Fibroblast of villous mesenchyme (primary cell): ENCODE measurements around the gene IL13RA1. TPM values are rescaled to one million over a fixed set of nuclear protein-coding genes. Genes with fewer than 3 reads are reported as not detected.
"Not testable (repeated sequence)": the region's sequence is repeated elsewhere in the genome, so short reads cannot be mapped to it uniquely, and the experiment has no call there.

ENCODE experiments used
- DNase-seq: peaks from one replicate; pipeline ENCODE4 v3.0.0-alpha.2; 2010; ENCODE audit warnings: low read depth
- H3K4me3 ChIP-seq: 2 replicates; pipeline ENCODE4 v1.5.1; 2011; ENCODE audit warnings: low read depth, mild to moderate bottlenecking, low read length
- small RNA-seq: library from RNA; depleted of rRNA; stranded (forward); fragments of <200 nt; gene quantifications from one replicate; pipeline ENCODE3, GENCODE V24; 2012
- total RNA-seq: library from RNA; depleted of rRNA; stranded (reverse); fragments of >200 nt; gene quantifications from 2 replicates; pipeline ENCODE4 v1.2.3, GENCODE V29; 2012
- TF ChIP-seq, protein P1 (sequence below): IDR thresholded peaks from 2 replicates; pipeline ENCODE4 v1.5.1; 2012; ENCODE audit warnings: low read depth, mild to moderate bottlenecking, low read length; ENCODE audit not compliant: insufficient read depth

The IL13RA1 gene
- total RNA-seq, 1 donor, result 61.3 TPM

DNA sequence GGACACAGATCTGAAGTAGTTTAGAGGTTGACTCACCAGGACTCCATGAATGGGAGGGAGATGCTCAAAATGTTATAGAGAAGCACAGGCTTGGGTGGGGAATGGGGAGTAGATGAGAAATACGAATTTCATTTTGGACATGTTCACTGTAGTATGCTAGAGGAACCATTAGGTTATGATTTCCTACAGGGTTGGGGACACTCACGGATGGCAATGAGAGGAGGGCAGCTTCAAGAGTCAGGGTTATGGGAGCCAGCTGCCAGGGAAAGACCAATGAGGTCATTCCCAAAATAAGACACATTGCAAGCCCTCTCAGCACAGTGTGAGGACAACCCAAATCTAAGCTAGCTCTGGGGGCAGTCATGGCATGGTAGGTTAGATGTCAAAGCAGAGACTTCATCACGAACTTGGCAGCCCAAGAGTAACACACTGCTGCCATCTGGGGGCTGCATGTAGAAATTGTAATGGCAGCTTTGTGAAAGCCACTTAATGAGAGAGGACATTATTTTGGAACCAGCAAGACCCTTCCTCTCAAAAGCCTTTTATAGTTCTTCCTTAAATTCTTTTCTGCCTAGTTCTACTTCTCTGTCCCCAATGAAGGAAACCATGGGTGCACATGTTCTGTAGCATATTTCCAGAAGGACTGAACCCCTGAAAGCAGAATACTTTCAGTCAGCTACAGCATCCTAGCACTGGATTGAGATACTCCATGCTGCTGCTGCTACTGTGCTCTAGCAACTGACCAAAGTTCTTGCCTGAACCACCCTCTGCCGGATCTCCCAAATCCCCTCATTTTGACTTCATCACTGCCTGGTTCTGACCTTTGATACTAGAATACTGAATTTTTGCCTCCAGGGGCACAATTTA is 80.0 kb downstream of the IL13RA1 start:
- TF ChIP-seq, protein P1, sequence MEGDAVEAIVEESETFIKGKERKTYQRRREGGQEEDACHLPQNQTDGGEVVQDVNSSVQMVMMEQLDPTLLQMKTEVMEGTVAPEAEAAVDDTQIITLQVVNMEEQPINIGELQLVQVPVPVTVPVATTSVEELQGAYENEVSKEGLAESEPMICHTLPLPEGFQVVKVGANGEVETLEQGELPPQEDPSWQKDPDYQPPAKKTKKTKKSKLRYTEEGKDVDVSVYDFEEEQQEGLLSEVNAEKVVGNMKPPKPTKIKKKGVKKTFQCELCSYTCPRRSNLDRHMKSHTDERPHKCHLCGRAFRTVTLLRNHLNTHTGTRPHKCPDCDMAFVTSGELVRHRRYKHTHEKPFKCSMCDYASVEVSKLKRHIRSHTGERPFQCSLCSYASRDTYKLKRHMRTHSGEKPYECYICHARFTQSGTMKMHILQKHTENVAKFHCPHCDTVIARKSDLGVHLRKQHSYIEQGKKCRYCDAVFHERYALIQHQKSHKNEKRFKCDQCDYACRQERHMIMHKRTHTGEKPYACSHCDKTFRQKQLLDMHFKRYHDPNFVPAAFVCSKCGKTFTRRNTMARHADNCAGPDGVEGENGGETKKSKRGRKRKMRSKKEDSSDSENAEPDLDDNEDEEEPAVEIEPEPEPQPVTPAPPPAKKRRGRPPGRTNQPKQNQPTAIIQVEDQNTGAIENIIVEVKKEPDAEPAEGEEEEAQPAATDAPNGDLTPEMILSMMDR, result peak; percentile 64
- no peak overlapping the region for H3K4me3 ChIP-seq
- DNase-seq, result peak; percentile 48

DNA sequence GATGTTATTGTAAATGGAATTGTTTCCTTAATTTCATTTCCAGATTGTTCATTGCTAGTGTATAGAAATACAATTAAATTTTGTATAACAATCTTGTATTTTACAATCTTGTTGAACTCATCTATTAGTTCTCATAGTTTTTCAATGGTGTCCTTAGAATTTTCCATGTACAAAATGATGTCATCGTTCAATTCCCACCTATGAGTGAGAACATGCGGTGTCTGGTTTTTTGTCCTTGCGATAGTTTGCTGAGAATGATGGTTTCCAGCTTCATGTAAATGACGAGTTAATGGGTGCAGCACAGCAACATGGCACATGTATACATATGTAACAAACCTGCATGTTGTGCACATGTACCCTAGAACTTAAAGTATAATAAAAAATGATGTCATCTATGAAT is 89.9 kb downstream of the IL13RA1 start:
- not testable (repeated sequence) for H3K4me3 ChIP-seq, DNase-seq

DNA sequence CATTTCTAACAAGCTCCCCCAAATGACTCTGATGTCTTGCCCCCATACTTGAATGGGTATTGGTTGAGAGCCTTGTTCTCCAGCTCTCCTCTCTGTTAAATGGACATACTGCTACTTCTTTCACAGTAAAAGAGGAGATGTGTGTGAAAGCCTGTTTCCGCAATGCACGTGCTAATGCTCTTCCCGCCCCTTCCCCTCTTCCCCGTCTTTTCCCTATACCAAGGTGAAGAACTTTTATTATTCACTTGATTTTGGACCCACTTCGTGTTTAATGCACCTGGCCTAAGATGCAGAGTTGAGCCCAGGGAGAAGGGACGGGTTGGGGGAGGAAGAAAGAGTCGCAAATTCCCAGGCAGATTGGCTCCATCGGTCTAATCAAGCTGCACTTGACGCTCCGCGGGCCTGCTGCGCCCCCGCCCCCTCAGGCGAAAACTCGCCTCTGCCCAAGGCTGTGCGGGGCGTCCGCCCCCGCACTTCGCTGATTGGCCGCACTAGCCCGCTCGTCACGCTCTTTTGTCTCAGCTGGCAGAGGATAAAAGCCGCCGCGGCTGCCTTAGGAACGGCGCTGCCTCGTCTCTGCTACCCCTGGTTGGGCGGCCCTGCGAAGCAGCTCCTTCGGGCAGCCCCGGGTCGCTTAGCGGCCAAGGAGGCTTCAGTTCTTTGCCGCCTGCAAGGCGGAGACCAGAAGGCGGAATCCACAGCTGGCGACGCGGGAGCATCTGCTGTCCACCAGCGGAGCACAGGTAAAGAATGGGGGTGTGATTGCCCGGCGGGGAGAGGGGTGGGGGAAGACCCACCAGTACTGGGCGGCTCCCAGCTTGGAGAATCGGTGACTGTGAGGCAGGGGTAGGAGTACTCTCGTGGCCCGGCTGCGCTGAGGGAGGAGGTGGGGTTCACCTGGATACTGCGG is 96.1 kb downstream of the IL13RA1 start, which contains the start of gene ZCCHC12:
Gene ZCCHC12, plus strand, starts transcription at position 562 of the 910 bp plus-strand sequence. CDS start 1,421 bp downstream, outside the sequence.
- DNase-seq, result peak; percentile 36
- TF ChIP-seq, protein P1, result no peak
- H3K4me3 ChIP-seq, result peak within 1 kb of the TSS; percentile 25

DNA sequence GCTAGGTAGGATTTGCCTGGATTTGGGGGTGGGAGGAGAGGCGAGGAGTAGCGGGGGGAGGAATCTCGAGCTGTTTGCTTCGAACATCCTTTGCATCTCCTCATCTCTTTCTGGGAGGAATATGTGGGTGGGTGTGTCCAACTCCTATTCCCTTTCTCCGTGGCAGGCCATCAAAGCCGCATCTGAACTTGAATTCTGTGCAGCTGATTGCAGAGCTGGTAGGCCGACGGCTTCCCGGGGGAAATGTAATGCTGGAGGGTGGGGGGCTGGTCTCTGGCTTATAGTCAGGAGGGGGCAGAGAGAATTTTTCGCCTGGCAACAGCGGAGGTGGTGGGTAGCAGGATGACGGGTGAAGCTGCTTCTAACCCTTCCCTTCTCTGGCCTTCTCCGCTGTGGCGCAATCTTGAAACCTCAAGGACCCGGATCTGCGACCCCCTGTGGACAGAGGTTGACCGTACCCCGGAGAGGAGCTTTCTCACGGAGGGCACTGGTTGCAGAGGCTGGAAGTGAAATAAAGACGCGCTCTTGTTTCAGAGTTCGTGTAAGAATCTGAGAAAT is 96.8 kb downstream of the IL13RA1 start:
- no peak overlapping the region for H3K4me3 ChIP-seq
- DNase-seq, result no peak
- TF ChIP-seq, protein P1, result no peak

DNA sequence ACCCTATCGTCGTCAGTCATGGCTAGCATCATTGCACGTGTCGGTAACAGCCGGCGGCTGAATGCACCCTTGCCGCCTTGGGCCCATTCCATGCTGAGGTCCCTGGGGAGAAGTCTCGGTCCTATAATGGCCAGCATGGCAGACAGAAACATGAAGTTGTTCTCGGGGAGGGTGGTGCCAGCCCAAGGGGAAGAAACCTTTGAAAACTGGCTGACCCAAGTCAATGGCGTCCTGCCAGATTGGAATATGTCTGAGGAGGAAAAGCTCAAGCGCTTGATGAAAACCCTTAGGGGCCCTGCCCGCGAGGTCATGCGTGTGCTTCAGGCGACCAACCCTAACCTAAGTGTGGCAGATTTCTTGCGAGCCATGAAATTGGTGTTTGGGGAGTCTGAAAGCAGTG is 97.8 kb downstream of the IL13RA1 start:
- no peak overlapping the region for H3K4me3 ChIP-seq
- no peak for DNase-seq
- TF ChIP-seq, protein P1, result no peak

DNA sequence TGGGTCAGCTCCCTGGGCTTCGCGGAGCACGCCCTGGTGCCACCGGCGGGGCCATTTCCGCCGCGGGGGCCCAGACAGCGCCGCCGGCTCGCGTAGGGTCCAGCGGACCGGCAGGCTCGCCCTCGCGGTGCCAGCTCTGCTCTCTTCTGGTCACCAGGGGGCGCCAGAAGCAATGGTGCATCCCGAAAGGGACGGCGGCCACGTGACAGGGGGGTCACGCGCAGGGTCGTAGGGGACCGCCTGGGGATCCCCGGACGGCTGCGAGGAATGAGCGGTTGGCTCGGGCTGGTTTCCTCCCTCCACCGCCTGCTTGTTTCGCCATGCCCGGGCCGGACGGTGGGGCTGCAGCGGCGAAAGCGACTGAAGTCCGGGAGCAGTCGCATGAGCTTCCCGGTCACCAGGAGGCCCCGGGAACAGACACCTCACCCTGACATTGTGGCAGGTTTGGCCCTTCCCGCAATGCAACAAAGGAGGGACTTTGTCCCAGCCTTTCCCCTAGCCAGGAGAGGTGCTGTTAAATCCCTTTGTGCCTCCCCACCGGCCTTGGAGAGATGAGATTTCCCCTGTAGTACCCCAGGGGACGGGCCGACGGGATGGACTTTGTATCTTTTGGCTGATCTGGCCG is 112.0 kb downstream of the IL13RA1 start:
- TF ChIP-seq, protein P1, result peak; percentile 53
- peak; percentile 32 for DNase-seq
- H3K4me3 ChIP-seq, result peak overlapping the region; percentile 53

Small RNA genes within 50 kb of the gene (small RNA-seq; reads per million reads assigned to genes)
- gene RF00566, result not detected

Other genes with a start within 250 kb of the IL13RA1 start
- gene DOCK11, start 231.8 kb upstream of the IL13RA1 start, total RNA-seq, result 50.1 and 54.4 TPM in 2 replicates
- gene ZCCHC12, start 96.2 kb downstream of the IL13RA1 start, total RNA-seq, result under 0.01 TPM in 1 of 2 replicates, not detected in the other
- gene LONRF3, start 247.0 kb downstream of the IL13RA1 start, total RNA-seq, result 0.43 TPM in 1 of 2 replicates, not detected in the other